CD1c-positive myeloid dendritic cell (primary cell): Measurements from ENCODE around the gene PPP1R26.

Experiments used
- DNase-seq: peaks from one replicate; pipeline ENCODE4 v3.0.0-alpha.2; 2016; ENCODE audit errors: extremely low spot score

PPP1R26 gene

DNA sequence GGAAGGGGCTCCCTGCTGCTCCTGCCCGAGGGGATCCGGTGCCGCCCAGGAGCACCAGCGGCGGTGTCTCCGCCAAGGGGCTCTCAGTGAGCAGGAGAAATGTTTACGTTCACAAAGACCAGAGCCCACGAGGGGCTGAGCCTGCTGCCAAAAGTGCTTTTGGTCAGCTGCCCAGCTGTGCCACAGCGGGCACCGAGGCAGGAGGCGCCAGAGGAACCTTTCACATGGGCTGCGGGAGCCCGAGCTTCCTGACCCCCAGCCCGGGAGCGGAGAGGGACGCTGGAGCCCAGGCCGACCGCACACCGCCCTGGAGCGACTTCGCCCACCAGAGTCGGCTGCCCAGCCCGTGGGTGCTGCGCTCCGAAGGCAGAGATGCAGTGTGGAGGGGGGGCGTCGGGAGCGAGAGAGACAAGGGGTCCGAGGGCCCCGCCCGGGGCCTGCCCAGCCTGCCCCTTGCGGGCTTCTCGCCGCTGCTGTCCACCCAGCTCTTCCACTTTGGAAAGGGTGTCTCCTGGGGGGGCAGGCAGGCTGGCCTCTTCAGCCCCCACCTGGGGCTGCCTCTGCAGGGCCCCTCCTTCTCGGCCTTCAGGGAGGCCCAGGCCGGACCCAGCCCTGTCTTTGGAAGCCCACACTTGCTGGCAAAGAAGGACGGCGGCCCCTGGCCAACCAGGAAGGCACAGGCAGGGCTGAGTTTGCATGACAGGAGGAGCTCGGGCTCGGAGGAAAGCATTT lies 7.9 kb downstream of the PPP1R26 start:
- DNase-seq = no peak

DNA sequence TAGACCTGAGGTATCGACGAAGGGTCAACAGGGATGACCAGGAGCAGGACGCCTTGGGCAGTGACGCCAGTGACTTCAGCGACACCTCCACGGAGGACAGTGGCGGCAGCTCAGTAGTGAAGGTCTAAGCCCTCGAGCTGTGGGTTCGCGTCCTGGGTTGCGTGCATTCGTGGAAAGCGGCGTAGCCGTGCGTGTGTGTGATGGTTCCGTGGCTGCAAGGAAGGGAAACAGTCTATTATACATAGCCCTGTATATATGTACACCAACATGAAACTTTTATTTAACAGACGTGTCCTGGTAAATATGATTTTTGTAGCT lies 8.4 kb downstream of the PPP1R26 start:
- no peak for DNase-seq

DNA sequence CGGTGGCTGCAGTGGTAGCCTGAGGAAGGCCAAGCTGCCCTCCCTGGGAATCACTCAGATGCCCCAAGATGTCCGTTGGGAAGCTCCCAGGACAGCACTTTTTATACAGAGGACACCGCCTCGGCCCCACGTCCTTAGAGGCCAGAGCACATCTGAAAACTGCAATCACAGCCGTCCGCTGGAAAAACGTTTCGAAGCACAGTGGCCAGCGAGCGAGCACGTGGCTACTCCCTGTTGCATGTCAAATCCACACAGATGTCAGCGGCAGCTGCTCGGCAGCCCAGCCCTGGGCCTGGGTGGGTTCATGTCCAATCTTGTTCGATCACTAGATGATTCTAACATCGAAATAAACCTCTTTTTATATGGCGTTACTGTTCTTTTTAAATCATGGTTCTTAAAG lies 8.9 kb downstream of the PPP1R26 start:
- DNase-seq = no peak

DNA sequence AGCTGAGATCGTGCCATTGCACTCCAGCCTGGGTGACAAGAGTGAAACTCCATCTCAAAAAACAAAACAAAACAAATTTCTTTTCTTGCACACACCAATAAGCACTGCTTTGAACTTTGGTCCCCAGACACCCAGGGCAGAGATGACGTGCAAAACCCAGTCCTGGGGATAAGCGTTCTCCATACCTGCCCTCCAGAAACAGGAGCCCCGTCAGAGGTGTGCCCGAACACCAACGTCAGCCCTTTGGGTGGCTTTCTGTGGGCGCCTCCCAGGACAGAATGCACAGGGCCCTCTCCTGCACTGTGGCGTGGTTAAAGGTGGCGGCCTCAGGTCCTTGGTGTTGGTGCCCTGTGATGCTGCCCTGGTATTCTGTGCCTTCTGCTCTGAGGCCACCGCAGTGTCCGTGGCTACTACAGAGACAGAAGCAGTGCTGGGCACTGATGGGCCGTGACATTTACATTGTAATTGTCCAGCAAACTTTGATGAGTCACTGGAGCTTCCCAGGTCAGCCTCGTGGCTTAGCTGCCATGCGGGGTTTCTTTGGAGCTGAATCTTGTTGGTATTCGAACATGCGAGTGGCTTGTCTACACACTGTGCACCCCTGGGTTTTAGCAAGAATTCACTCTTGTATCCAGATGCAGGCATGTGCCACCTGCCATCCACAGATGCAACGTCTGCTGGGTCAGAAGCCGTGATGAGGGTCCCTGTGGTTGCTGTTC lies 9.8 kb downstream of the PPP1R26 start:
- DNase-seq = no peak

DNA sequence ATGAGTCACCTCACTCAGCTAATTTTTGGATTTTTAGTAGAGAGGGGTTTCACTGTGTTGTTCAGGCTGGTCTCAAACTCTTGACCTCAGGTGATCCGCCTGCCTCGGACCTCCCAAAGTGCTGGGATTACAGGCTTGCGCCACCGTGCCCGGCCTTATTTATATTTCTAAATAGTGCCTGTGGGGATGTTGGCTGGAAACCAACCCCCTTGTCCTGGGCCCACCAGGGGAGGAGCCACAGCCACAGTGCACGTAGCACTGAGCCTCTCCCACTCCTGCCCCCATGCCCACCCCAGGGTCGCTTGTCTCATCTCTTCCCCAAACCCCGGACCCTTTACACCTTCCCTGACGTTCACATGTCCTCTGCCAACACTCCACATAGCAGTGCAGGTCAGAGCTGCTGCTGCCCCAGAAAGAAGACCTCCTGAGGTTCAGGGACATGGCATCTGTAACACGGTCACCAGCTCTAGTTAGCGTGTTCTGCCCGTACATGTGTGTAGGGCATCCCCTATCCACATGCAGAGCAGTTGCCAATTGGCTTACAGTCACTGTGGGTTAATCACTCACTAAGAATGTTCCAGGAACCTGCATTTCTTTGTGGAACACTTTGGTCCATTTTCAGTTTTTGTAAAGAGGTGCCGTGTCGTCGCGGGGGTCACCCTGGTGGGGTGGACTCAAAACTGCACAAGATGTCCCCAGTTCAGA lies 10.7 kb downstream of the PPP1R26 start:
- no peak for DNase-seq

DNA sequence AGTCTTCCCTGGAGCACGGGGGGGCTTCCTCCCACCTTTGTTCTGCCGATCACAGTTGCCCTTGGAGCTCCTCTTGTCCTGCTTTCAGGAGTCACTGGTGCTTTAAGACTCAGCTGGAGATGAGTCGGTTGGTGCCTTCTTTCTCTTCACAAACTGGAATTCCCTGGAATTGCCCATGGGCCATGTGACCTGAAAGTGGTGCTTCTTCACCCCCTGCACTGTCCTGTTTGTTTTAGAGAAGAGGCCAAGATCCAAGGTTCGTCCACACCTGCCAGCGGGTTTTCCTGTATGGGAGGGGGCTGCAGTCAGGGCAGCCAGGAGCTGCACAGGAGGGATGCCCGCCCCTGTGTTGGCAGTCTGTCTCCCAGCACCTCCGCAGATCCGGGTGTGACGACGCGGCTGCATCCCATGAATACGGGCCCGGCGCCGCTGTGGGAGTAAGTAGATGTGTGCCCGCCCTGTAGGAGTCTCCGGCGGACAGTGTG lies 11.4 kb downstream of the PPP1R26 start:
- no peak for DNase-seq

DNA sequence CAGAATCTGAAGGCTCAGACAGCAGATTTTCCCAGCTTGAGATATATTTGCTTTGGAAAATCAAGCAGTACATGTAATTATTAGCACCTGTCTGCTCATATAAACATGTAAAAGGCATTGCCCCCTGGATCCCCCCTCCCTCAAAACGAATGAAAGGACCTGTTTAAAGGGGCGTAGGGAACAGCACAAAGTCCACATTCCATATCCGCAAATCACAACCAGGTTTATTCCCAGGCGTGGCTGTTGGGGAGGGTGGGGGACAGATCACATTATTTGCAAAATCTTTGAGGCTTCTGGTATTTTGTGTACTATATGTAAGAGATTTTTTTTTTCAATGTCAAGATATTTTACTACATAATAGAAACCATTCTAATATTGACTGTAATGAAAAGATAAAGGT lies 12.2 kb downstream of the PPP1R26 start:
- DNase-seq = no peak

DNA sequence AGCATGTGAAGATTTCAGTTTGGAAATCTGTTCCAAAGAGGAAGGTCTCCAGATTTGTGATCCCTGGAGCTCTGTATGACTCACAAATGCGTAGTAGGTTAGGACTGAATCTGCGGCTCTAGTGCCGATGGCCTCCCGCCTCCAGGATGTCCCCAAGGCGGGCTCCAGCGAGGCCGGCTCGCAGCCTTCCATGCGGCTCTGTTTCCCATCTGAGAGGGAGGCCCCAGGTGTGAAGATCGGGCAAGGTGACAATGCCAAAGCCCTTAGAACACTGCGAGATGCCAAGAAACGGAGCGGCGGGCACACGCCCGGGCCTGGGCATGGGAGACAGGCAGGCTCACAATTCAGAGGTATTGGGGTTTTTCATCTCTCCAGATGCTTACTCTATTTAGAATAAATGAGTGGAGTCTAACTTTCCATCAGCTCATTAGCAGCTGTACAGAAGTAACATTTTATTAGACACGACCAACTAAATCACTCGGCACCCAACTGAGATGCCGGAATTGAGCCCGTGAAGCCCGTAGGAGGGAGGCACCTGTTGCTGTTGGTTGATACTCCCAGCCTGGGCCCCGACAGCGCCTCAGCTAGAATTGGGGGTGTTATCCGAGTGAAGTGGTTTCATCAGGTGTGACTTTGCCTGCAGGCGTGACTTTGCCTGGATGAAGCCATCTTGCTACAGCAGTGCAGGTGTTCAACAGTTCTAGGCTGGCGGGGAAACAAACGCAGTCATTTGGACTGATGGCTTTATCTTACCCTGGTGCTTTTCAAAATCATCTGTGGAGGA lies 13.5 kb downstream of the PPP1R26 start:
- no peak for DNase-seq

DNA sequence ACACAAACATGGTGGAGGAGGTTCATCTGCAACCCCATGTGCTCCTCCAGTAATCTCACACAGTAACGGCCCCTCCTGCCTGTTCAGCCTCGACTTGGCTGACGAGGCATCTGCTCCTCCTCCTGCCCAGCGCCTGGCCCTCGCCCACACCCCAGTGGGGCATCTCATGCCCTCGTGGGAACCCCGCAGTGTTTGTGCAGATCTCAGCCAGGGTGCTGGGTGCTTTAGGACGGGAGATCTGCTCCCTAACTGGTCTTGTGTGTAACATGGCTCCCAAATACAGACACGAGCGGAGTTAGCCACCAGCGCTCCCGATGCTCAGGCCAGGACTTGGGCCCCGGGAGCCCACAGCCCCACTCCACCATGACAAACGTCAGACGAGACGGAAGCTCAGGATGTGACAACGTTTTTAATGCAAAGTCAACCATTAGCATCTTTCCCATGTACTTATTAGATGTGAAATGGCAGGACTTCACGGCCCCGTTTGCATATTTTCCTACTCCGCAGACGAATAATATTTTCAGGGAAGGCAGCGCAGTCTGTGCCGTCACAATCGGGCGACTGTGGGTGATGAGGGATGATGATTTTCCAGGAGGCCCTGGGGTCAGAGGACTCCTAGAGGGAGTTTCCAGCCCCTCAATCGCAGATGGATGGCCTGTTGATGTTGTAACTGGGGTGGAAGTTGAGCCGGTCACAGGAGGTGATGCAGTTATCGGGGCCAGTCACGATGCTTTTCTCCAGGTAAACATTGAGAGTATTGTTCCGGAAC lies 15.4 kb downstream of the PPP1R26 start:
- no peak for DNase-seq

DNA sequence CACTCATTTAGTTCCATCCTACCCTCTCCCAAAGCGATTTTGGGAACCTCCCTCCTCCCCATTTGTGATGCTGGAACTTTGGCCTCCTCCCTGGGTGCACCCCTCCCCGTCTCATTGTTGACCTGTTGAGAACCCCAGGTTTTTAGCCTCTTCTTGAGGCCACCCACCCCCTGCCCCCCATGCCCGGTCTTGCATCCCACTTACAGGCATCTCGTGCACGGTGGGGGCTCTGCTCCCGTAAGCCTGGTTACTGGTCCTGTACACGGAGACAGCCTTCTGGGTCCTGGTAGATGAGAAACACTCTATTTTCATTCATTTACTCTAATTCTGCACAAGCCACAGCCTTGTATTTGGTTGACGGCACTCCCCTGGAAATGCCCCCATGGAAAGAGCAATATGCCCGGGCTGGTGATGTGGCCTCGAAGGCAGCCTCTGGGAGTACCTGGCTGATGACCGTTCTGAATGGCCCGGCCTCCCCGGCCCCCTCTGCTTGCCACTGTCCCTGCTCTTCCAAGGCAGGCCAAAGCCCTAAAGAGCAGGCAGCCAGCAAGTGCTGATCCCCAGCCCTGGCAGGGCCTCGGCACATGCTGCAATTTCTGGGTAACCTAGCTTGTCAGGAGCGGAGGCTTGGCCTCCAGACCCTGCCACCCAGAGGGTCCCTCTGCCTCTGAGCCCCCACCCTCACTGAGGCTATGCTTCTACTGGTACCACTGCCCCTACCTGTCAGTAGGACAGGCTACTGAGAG lies 19.0 kb downstream of the PPP1R26 start:
- DNase-seq = no peak

DNA sequence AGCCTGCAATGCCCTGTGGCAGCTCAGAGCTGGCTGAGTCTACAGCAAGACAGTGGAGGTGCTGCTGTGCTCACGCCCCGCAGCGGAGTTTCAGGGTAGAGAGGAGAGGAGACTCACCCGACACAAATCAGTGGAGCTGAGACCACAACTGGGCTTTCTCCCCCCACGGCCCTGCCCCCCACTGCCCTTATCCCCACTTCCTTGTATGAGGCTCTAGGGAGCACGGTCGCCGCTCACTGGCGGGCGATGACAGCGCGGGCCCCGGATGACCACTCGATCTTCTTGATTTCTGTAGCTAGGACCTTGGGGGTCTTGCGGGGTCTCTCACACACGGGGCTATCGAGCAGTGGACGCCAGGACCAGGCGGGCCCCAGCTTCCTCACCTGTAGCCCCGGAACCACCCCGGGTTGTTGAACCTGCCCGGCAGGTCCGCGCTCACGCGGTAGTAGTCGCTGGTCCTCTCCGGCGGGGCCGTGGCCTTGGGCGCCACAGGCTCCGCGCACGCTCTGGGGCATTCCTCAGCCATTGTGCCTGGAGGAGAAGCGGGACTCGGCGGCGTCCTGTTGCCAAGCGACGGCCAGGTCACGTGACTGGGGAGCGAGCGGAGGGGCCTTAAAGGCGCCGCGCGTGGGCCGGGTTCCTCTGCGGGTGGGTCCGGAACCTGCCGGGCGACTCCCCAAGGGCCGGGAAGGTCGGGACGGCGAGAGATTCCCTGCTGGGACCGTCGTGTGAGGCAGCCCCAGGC lies 19.9 kb downstream of the PPP1R26 start:
- DNase-seq = peak; percentile 96

DNA sequence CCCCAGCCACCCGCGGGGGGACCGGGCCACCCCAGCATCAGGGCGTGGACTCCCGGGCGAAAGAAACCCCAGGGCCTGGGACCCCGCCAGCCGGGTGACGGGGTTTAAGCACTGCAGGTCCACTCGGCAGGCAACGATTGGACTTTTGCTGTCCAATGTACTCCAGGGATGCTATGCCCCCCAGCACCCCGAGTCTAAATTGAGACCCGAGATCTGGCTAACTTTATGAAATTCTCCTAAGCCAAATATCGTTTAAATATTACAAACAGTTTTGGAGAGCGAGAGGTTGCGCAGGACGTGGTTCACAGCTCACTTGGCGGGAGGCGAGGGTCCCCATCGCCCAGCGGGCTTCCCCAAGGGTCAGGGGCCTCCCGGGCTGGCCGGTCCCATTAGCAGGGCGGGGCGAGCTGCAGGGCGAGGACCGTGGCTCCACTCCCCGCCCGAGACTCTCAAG lies 20.5 kb downstream of the PPP1R26 start:
- DNase-seq = no peak

DNA sequence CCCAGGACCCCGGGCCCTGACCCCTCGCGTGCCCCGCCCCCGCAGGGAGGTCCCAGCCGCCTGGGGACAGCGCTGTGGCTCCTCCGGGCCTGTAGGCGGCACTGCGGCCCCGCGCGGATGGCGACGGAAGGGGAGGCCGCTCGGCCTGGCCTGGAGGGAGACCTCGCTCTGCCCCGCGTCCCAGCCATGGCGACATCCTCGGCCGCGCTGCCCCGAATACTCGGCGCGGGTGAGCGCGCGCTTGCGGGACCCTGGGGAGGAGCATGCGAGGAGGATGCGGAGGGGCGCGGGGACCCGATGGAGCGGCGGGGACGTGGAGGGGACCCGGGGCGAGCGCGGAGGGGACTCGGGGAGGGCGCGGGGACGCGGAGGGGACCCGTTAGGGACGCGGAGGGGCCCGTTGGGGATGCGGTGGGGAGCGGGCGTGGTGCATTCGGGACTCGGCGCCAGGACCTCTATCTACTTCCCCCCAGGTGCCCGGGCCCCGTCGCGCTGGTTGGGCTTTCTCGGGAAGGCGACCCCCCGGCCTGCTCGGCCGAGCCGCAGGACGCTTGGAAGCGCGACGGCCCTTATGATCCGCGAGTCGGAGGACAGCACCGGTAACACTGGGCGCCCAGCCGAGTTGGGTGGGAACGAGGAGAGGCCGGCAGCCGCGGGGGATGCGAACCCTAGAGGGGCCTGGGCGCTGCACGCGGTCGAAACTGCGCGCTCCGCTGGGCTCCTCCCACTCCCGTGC lies 21.1 kb downstream of the PPP1R26 start, which contains the start of gene MRPS2:
Gene MRPS2, plus strand, starts transcription at position 158 of the 736 bp plus-strand sequence. Its CDS starts 29 bp downstream, at position 187.
- peak; percentile 93 for DNase-seq

DNA sequence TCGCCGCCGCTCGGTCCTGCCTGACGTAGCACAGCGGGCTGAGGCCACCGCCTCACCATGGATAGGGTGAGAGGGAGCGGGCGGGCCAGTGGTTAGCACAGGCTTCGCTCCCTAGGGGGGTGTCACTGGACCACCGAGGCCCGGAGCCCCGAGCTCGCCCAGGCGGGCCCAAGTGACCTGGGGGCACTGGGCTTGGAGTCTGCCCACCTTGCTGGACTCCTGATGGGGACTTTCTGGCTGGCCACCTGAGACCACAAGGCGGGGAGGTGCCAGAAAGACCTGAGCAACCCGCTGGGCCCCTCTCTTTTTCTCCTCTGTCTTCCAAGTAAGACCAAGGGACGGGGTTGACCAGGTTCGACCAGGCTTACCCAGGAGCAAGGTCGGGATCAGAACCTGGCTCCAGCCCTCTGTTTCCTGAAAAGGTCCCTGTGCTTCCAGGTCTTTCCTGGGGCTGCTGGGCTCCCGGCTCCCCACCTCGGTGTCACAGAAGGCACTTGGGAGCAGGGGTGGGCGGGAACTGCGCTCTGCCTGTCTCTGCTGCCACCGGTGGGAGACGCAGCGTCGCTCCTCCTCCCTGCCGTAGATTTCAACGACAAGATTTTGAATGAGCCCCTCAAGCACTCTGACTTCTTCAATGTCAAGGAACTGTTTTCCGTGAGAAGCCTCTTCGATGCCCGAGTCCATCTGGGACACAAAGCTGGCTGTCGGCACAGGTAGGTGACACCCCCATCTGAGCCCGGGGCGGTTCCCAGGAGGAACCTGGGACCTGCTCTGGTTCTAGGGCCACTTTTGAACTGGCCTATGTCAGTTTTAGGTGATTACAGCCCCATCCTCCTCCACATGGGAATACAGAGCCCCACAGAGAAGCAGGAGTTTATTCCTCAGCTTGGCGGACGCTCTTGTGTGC lies 21.9 kb downstream of the PPP1R26 start:
- no peak for DNase-seq

DNA sequence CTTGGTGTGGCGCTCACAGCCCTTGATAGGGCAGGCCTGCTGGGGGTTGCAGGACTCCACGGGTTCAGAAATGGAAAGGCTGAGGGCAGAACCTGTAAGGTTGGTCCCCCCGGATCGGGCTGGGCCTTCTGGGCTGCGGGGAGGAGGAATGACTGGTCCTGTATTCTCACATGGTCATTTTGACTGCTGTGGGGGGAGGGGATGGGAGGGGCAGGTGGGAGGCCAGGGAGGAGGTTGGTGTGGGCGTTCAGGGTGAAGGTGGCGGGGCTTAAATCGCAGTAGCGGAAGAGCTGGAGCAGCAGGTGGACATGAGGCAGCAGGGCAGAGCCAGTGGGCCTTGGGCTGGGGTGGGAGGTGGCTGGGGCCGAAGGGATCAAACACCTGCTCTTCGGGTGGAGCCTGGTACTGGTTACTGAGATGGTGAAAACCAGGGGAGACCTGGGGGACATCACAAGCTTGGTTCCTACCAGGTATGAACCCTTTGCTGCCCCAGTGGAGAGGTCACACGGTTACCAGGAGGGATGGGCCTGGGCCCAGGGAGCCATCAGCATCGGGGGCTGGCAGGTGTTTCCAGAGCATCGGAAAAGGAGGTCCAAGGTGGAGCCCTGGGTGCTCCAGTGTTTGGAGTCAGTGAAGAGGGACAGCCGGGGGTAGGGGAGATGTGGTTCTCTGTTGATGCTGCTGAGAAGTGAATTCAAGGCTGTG lies 22.7 kb downstream of the PPP1R26 start:
- no peak for DNase-seq

DNA sequence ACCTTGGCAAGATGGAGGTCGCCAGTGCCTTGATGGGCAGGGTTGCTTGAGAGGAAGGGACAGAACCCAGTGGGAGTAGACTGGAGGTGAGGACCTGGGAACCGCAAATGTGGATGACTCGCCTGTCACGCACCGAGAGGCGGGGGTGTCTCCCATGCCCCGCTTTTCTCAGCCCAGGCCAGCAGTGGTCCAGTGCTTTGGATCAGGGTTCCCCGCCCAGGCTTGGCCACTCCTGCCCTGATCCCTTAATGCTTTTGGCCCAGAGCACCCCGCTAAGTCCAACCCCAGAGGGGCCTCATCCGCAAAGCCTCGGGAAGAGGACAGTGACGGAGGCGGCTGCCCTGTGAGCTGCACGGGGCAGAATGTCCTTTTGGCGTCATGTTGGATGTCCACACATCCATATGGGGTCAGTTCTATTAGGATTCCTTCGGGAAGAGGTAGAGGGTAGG lies 23.3 kb downstream of the PPP1R26 start:
- DNase-seq = no peak
